Keratinocyte (primary cell): Measurements from ENCODE around the gene ATE1. TPM values are rescaled to one million over a fixed set of nuclear protein-coding genes. Genes with fewer than 3 reads are reported as not detected.

Experiments used
- DNase-seq: peaks from one replicate; pipeline ENCODE4 v3.0.0-alpha.2; 2011; ENCODE audit warnings: low read depth, missing footprints, low spot score
- FAIRE-seq: peaks from 2 replicates; lab custom pipeline; 2011; peaks lifted over from hg19 to GRCh38; lab: Jason Lieb, UNC
- H2AFZ ChIP-seq: 2 replicates; pipeline ENCODE4 v1.6.0; 2012; ENCODE audit warnings: low read length, control low read depth, inconsistent platforms; ENCODE audit not compliant: control insufficient read depth
- H3K27ac ChIP-seq: 2 replicates; pipeline ENCODE4 v1.5.1; 2011; ENCODE audit warnings: low read length; ENCODE audit not compliant: control insufficient read depth, insufficient read depth
- H3K27me3 ChIP-seq: 3 replicates; pipeline ENCODE4 v1.6.0; 2011; ENCODE audit warnings: low read length; ENCODE audit not compliant: control insufficient read depth, insufficient read depth; ENCODE audit errors: extremely low read depth
- H3K36me3 ChIP-seq, 2 experiments: 2 replicates in 1 of 2; 3 replicates in 1 of 2; pipeline ENCODE4 v1.5.1; 2011; ENCODE audit warnings: low read length in 2 of 2, mild to moderate bottlenecking in 1 of 2; ENCODE audit not compliant: control insufficient read depth in 2 of 2, insufficient read depth in 2 of 2; ENCODE audit errors: extremely low read depth in 1 of 2
- H3K4me1 ChIP-seq: 3 replicates; pipeline ENCODE4 v1.5.1; 2011; ENCODE audit warnings: low read length; ENCODE audit not compliant: control insufficient read depth, insufficient read depth; ENCODE audit errors: extremely low read depth
- H3K4me2 ChIP-seq: 3 replicates; pipeline ENCODE4 v1.6.0; 2011; ENCODE audit warnings: low read depth, low read length; ENCODE audit not compliant: control insufficient read depth, insufficient read depth; ENCODE audit errors: extremely low read depth
- H3K4me3 ChIP-seq, 3 experiments: fragments of 200-600 bp in 1 of 3; sonication (generic) in 1 of 3; 2 replicates in 2 of 3; 3 replicates in 1 of 3; pipeline ENCODE4 v1.5.1; 2011 to 2016; ENCODE audit warnings: low read length in 3 of 3, mild to moderate bottlenecking in 3 of 3, control low read depth in 2 of 3, inconsistent platforms in 1 of 3, low read depth in 1 of 3, mixed read lengths in 1 of 3, mixed run types in 1 of 3, moderate library complexity in 1 of 3; ENCODE audit not compliant: control insufficient read depth in 2 of 3, insufficient read depth in 2 of 3; ENCODE audit errors: extremely low read depth in 1 of 3
- H3K79me2 ChIP-seq: 2 replicates; pipeline ENCODE4 v1.6.0; 2012; ENCODE audit warnings: low read length; ENCODE audit not compliant: control insufficient read depth, insufficient read depth
- H3K9ac ChIP-seq: 3 replicates; pipeline ENCODE4 v1.6.0; 2011; ENCODE audit warnings: low read length; ENCODE audit not compliant: control insufficient read depth, insufficient read depth; ENCODE audit errors: extremely low read depth
- H3K9me1 ChIP-seq: 3 replicates; pipeline ENCODE4 v1.6.0; 2011; ENCODE audit warnings: low read length; ENCODE audit not compliant: control insufficient read depth, insufficient read depth; ENCODE audit errors: extremely low read depth
- H3K9me3 ChIP-seq: 2 replicates; pipeline ENCODE4 v1.5.1; 2012; ENCODE audit warnings: low read depth, low read length; ENCODE audit not compliant: control insufficient read depth
- H4K20me1 ChIP-seq: 3 replicates; pipeline ENCODE4 v1.6.0; 2011; ENCODE audit warnings: low read length; ENCODE audit not compliant: control insufficient read depth, insufficient read depth; ENCODE audit errors: extremely low read depth
- EZH2 ChIP-seq: IDR thresholded peaks from one replicate; pipeline ENCODE4 v1.6.1; 2012; ENCODE audit warnings: inconsistent platforms, mild to moderate bottlenecking, low read length, moderate library complexity
- dilution Hi-C: fragments of 300-500 bp; cut with MboI; formaldehyde crosslinking; loops from one replicate; pipeline ENCODE4 v1.7.0; 2020; ENCODE audit warnings: low sequenced_read_pairs; ENCODE audit not compliant: extremely low pct_ligation_motif_present
- polyA plus RNA-seq, 5 experiments: library from polyadenylated mRNA; depleted of rRNA in 3 of 5; stranded (reverse) in 3 of 5; stranded (forward) in 1 of 5; unstranded in 1 of 5; fragments of >200 nt; gene quantifications; 1 replicate in 1 of 5; 2 replicates in 3 of 5; 3 replicates in 1 of 5; pipeline versions ENCODE4 v1.2.1 to v1.2.3, GENCODE V29; 2011 to 2012; ENCODE audit warnings: missing spikeins in 2 of 5, low read depth in 1 of 5, low replicate concordance in 1 of 5
- TF ChIP-seq, protein P1 (sequence below), 3 experiments: IDR thresholded peaks in 1 of 3; conservative IDR thresholded peaks in 1 of 3; optimal IDR thresholded peaks in 1 of 3; 2 replicates in 2 of 3; 3 replicates in 1 of 3; pipeline versions ENCODE3 to v1.5.1; 2011; ENCODE audit warnings: low read length in 3 of 3, mild to moderate bottlenecking in 3 of 3, moderate library complexity in 2 of 3, control low read depth in 1 of 3, inconsistent platforms in 1 of 3; ENCODE audit not compliant: insufficient read depth in 2 of 3; ENCODE audit errors: extremely low read depth in 1 of 3

The ATE1 gene
- polyA plus RNA-seq, 1 donor (not counting 4 experiments of a cell fraction or from before 2014, with no cell fraction given): 14.9 TPM

DNA sequence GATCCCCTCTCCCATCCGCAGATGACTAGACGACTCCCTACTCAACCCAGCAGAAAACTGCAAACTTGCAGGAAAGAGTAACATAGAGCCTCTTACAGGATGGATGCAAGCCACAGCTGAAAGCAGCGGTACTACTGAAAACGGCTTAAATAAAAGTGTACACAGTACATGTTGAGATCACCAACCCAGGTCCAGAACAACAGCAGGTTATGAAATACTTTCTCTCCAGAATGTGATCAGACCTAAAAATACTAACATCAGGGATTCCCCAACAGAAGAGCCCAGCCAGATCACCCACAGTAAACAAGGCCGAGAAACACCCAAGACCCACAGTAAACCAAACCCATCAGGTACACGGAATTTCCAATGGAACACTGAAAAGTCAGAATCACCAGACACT lies 13.2 kb downstream of the ATE1 start:
- H3K79me2 ChIP-seq: no peaks in the 10 kb centered on the region
- dilution Hi-C loops: no loop called here
- FAIRE-seq (no peak), DNase-seq (no peak)
- H3K36me3 ChIP-seq: peaks cover 2 to 18% of the 10 kb centered on the region in 2 experiments
- H4K20me1 ChIP-seq: no peaks in the 10 kb centered on the region
- no peak overlapping the region for H3K4me2 ChIP-seq
- H3K4me3 ChIP-seq: no peak overlapping the region
- no peaks in the 10 kb centered on the region for H3K4me1 ChIP-seq
- H2AFZ ChIP-seq: no peak overlapping the region
- H3K9me1 ChIP-seq: no peaks in the 10 kb centered on the region
- H3K27me3 ChIP-seq: no peaks in the 10 kb centered on the region
- no peak overlapping the region for H3K9ac ChIP-seq
- no peak for TF ChIP-seq EZH2
- TF ChIP-seq, protein P1, sequence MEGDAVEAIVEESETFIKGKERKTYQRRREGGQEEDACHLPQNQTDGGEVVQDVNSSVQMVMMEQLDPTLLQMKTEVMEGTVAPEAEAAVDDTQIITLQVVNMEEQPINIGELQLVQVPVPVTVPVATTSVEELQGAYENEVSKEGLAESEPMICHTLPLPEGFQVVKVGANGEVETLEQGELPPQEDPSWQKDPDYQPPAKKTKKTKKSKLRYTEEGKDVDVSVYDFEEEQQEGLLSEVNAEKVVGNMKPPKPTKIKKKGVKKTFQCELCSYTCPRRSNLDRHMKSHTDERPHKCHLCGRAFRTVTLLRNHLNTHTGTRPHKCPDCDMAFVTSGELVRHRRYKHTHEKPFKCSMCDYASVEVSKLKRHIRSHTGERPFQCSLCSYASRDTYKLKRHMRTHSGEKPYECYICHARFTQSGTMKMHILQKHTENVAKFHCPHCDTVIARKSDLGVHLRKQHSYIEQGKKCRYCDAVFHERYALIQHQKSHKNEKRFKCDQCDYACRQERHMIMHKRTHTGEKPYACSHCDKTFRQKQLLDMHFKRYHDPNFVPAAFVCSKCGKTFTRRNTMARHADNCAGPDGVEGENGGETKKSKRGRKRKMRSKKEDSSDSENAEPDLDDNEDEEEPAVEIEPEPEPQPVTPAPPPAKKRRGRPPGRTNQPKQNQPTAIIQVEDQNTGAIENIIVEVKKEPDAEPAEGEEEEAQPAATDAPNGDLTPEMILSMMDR (optimal IDR thresholded peaks at IDR 0.05 in 1 of 3, IDR thresholded peaks at IDR 0.05 in 1 of 3, conservative IDR thresholded peaks at IDR 0.05 in 1 of 3; ENCODE audit: extremely low read depth in 1 of 3, insufficient read depth in 2 of 3, low read length in 3 of 3): no peak
- H3K9me3 ChIP-seq: no peaks in the 10 kb centered on the region
- no peak overlapping the region for H3K27ac ChIP-seq

DNA sequence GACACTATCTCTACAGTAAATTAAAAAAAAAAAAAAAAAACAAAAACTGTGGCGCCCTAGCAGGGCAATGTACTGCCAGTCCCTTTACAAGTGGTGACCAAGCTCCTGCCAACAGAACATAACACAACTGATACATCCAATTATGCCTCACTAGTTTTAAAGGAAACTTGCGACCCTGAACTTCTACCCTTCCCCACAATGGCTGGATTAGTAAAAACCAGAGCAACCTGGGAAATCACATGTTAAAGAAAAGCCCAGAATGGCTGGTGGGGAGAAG lies 16.5 kb downstream of the ATE1 start:
- TF ChIP-seq EZH2: no peak
- TF ChIP-seq, protein P1 (optimal IDR thresholded peaks at IDR 0.05 in 1 of 3, IDR thresholded peaks at IDR 0.05 in 1 of 3, conservative IDR thresholded peaks at IDR 0.05 in 1 of 3; ENCODE audit: extremely low read depth in 1 of 3, insufficient read depth in 2 of 3, low read length in 3 of 3): no peak
- Histone ChIP-seq H3K9me3 (no peaks in the 10 kb centered on the region), H3K36me3 (peaks cover 0 to 19% of the 10 kb centered on the region in 2 experiments), H3K4me2 (no peak overlapping the region), H3K9me1 (no peaks in the 10 kb centered on the region), H3K27me3 (no peaks in the 10 kb centered on the region), H3K4me3 (no peak overlapping the region), H4K20me1 (no peaks in the 10 kb centered on the region), H3K9ac (no peak overlapping the region), H3K4me1 (no peaks in the 10 kb centered on the region), H2AFZ (no peak overlapping the region), H3K79me2 (no peaks in the 10 kb centered on the region), H3K27ac (no peak overlapping the region)
- FAIRE-seq: no peak
- dilution Hi-C loops: no loop called here
- no peak for DNase-seq
